HG03139 (cell line): ENCODE measurements around the gene CNTLN.
"Not testable (repeated sequence)": the region's sequence is repeated elsewhere in the genome, so short reads cannot be mapped to it uniquely, and the experiment has no call there.

Experiments used
- ATAC-seq: cut with Tn5 transposase; IDR thresholded peaks from one replicate; pipeline ENCODE4 v1.9.1; 2021; ENCODE audit not compliant: unreplicated experiment

Gene CNTLN

DNA sequence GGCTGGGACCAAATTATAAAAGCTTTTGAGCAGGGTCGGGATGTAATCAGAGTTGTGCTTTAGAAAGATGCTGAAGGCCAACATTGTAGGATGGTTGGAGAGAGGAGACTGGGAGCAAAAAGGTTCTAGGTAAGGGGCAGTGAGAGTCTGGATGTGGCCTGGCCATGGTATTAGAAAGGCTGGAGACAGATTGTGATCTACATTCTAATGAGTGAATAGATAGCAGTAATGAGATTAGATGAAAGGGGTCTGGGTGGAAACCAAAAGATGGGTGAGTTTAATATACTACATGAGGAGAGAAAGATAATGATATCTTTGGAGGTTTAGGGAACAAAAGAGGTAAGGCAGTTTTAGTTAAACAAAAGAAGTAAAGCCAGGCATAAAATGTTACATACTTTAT is 355.3 kb downstream of the CNTLN start:
- no peak for ATAC-seq

DNA sequence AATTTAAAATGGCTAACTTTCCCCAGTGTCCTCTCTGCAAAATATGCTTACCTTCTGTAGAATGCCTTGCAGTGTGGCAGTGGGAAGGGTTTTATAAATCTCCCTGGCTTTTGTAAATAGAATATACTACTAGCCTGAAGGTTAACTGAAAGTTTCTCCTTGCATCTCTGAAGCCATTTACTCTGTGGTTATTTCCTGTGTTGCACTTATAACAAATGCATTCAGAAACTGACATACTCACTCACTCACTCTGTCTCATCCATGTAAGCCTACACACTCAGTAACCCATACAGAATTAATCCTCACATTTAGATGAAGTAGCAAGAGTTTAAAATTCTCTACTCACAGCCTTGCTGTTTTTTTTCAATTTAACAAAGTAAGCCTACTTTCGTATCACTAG is 356.9 kb downstream of the CNTLN start:
- no peak for ATAC-seq

GRCh38 chr9:17503196-17503595 is 368.4 kb downstream of the CNTLN start:
- no peak for ATAC-seq

GRCh38 chr9:17509151-17509550 is 374.3 kb downstream of the CNTLN start:
- no peak for ATAC-seq

- ATAC-seq = no peak
Observed at GRCh38 chr9:17509701-17510100, 374.9 kb downstream of the CNTLN start.

DNA sequence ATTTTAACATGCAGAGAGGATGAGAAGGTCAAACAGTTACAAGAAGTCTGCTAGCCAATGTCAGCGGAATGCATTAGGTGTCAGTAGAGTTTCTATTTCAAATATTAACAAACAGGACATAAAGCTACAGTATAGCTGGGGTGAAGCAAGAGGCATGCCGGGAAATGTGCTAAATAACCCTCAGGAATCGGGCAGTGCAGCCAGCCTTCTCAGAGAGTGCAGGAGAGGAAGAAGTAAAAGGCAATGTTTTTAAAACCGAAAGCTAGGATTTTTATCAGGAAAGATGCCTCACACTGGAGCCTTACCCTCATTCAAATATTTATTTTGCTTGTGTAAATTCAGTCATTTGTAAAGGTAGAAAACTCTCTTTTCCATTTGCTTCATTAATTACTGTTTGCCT is 384.9 kb downstream of the CNTLN start:
- ATAC-seq = no peak

GRCh38 chr9:17520268-17521064 is 385.6 kb downstream of the CNTLN start:
- no peak for ATAC-seq

- no peak for ATAC-seq
Observed at GRCh38 chr9:17521100-17521855, 386.4 kb downstream of the CNTLN start.

GRCh38 chr9:17526726-17527125 is 391.9 kb downstream of the CNTLN start:
- not testable (repeated sequence) for ATAC-seq

DNA sequence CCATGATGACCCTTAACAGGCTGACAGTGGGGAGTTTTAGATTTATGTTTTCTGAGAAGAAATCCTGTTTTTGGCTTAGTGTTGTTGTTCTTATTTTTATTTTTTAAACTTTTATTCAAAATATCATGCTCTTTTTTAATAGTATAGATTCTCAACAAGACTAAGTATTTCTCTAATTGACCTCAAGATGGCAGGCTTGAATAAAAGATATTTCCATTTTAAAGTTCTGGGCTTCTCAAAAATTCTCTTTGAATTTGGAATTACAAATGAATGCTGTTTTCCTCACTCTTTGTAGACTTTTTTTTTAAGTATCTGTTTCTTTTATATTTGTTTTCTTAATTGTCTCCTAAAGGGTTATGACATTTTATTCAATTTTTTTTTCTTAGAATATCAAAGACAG is 394.0 kb downstream of the CNTLN start:
- ATAC-seq = no peak

- peak; percentile 81 for ATAC-seq
Observed at GRCh38 chr9:17531642-17532254, 396.9 kb downstream of the CNTLN start.

- ATAC-seq = no peak
Observed at GRCh38 chr9:17532461-17532860, 397.6 kb downstream of the CNTLN start.

DNA sequence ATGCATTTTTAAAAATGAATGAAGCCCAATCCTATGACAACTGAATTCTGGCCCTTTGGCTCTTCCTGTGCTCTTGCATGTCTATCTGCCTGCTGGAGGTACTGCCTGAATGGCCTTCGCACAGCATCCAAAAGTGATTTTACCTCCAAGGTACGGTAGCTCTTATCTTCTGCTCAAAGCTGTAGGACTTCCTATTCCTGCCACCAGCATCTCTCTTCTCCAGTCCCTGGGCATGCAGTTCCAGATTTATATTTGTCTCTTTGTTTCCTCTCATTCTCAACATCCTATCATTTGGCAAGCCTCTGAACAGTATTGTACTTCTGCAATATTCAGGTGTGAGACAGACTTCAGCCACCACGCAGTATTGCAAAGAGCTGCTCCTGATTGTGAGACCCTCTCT is 400.3 kb downstream of the CNTLN start:
- ATAC-seq = no peak

DNA sequence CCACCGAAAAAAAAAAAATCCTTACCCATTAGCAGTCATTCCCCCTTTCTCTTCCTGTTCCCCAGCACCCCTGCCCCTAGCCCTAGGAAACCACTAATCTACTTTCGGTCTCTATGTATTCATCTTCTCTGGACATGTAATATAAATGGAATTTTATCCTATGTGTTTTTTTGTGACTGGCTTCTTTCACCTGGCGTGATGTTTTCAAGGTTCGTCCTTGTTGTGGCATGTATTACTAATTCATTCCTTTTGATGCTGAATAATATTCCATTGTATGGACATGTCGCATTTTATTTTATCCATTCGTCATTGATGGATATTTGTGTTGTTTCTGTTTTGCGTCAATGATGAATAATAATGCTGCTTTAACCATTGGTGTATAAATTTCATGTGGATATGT is 401.2 kb downstream of the CNTLN start:
- ATAC-seq = no peak

DNA sequence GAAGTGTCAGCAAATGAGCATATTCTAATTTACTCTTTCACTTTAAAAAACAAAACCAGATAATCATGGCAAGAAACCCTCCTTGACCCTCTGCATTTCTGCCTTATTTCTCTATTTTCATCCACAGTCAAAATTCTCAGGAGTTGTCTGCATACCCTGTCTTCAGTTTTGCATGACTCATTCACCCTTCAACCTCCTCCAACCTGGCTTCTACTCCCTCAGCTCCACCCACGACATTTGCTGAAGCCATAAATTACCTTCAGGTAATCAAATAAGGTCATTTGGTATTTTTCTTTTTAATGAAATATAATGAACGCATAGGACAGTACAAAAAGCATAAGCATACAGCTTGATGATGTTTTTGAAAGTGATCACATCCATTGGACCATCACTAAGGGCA is 416.2 kb downstream of the CNTLN start:
- no peak for ATAC-seq
